H1 (cell line): ENCODE results near the gene IL21R. TPM values are rescaled to one million over a fixed set of nuclear protein-coding genes. Genes with fewer than 3 reads are reported as not detected.
A peak's percentile ranks its signal among the peaks of the same experiment; 100 is the strongest.

Experiments used
- CHD1 ChIP-seq: IDR thresholded peaks from 2 replicates; pipeline ENCODE4 v1.6.1; 2012; ENCODE audit warnings: low read depth, low read length, improper control_type of control experiment
- KDM1A ChIP-seq: fragments of 200-600, 300-600 bp; sonication (generic); IDR thresholded peaks from 2 replicates; pipeline ENCODE4 v1.7.1; 2016; ENCODE audit warnings: mild to moderate bottlenecking, low read length, borderline replicate concordance
- NANOG ChIP-seq: IDR thresholded peaks from 2 replicates; pipeline ENCODE4 v1.6.1; 2011; ENCODE audit warnings: low read length, low read depth, mild to moderate bottlenecking, inconsistent platforms; ENCODE audit not compliant: insufficient read depth, poor library complexity, severe bottlenecking
- RAD21 ChIP-seq, 2 experiments: IDR thresholded peaks in 1 of 2; conservative IDR thresholded peaks in 1 of 2; 2 replicates each; pipeline ENCODE4 v1.6.1; 2011; ENCODE audit warnings: low read depth in 2 of 2, low read length in 2 of 2, improper control_type of control experiment in 1 of 2, inconsistent platforms in 1 of 2, mild to moderate bottlenecking in 1 of 2, moderate library complexity in 1 of 2
- SIN3A ChIP-seq, 2 experiments: IDR thresholded peaks in 1 of 2; conservative IDR thresholded peaks in 1 of 2; 2 replicates each; pipeline ENCODE4 v1.6.1; 2011 to 2012; ENCODE audit warnings: low read length in 2 of 2, improper control_type of control experiment in 1 of 2, low read depth in 1 of 2, mild to moderate bottlenecking in 1 of 2
- SP2 ChIP-seq: IDR thresholded peaks from 2 replicates; pipeline ENCODE4 v1.6.1; 2012; ENCODE audit warnings: mild to moderate bottlenecking, low read length, inconsistent platforms
- polyA plus RNA-seq, 7 experiments: library from polyadenylated mRNA; depleted of rRNA in 3 of 7; stranded (reverse) in 5 of 7; unstranded in 2 of 7; fragments of >200 nt in 5 of 7; fragments of 200-250 nt in 2 of 7; gene quantifications; 1 replicate in 5 of 7; 2 replicates in 1 of 7; 4 replicates in 1 of 7; pipeline versions ENCODE4 v1.2.1 to v1.2.3, GENCODE V29; 2011 to 2013; ENCODE audit warnings: missing spikeins in 2 of 7, mixed read lengths in 2 of 7
- total RNA-seq: library from RNA; stranded (reverse); fragmentation: NEBNext Ultra II Directional; extraction: Animal tissue kit (Norgen Biotek cat#: 25700); gene quantifications from 2 replicates; pipeline ENCODE4 v1.2.1, GENCODE V29; 2021
- TF ChIP-seq, protein P1 (sequence below), 3 experiments: IDR thresholded peaks; 1 replicate in 2 of 3; 2 replicates in 1 of 3; pipeline versions ENCODE4 v1.5.1 to v1.6.1; 2011; ENCODE audit warnings: low read length in 3 of 3, mild to moderate bottlenecking in 3 of 3, inconsistent platforms in 2 of 3, low read depth in 1 of 3, moderate library complexity in 1 of 3; ENCODE audit not compliant: insufficient read depth in 1 of 3; ENCODE audit errors: control extremely low read depth in 1 of 3
- TF ChIP-seq, protein P2 (sequence below): IDR thresholded peaks from 2 replicates; pipeline ENCODE4 v1.6.1; 2011; ENCODE audit warnings: low read length, improper control_type of control experiment

IL21R gene
- total and polyA plus RNA-seq, 2 of the 8 experiments (the other 6 are each of a cell fraction or from before 2014, with no cell fraction given) = 0.34 to 0.70 TPM

DNA sequence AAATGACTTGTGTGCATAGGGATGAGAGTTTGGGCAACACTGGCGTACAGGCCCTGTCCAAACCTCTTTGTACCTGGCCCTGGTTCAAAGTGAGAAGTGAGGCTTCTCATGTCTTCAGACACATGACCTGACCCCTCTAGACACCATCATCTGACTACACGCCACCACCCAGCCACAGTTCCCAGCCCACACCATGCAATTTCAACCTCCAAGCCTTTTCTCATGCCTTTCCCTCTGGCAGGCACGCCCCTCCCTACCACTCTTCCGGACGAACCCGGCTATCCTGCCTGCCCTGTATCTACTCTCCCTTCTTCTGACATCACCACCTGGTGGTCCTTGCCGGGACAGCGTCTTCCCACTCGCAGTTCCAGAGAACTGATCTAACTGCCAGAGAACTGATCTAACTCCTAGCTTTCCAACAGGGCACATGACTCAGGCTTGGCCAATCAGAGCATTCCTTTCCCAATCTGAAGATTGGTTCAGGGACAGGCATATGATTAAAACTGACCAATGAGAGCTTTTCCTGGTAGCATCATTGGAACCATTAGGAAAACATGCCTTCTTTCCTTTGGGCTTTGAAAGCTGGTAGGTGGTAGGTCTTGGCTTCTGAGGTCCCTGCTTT lies 27.1 kb upstream of the IL21R start (continued):
- no peak for TF ChIP-seq NANOG
- TF ChIP-seq, protein P1, sequence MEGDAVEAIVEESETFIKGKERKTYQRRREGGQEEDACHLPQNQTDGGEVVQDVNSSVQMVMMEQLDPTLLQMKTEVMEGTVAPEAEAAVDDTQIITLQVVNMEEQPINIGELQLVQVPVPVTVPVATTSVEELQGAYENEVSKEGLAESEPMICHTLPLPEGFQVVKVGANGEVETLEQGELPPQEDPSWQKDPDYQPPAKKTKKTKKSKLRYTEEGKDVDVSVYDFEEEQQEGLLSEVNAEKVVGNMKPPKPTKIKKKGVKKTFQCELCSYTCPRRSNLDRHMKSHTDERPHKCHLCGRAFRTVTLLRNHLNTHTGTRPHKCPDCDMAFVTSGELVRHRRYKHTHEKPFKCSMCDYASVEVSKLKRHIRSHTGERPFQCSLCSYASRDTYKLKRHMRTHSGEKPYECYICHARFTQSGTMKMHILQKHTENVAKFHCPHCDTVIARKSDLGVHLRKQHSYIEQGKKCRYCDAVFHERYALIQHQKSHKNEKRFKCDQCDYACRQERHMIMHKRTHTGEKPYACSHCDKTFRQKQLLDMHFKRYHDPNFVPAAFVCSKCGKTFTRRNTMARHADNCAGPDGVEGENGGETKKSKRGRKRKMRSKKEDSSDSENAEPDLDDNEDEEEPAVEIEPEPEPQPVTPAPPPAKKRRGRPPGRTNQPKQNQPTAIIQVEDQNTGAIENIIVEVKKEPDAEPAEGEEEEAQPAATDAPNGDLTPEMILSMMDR (IDR thresholded peaks at IDR 0.05; ENCODE audit: control extremely low read depth in 1 of 3, insufficient read depth in 1 of 3, low read depth in 1 of 3, low read length in 3 of 3) = peak; percentile 64 to 86 (median 79)
- no peak for TF ChIP-seq SIN3A (conservative IDR thresholded peaks at IDR 0.05 in 1 of 2, IDR thresholded peaks at IDR 0.05 in 1 of 2; ENCODE audit: low read depth in 1 of 2, low read length in 2 of 2)
- TF ChIP-seq CHD1 = no peak
- TF ChIP-seq SP2 = no peak
- TF ChIP-seq RAD21 (IDR thresholded peaks at IDR 0.05 in 1 of 2, conservative IDR thresholded peaks at IDR 0.05 in 1 of 2; ENCODE audit: low read depth in 2 of 2, low read length in 2 of 2) = peak; percentile 63 to 73
- TF ChIP-seq, protein P2, sequence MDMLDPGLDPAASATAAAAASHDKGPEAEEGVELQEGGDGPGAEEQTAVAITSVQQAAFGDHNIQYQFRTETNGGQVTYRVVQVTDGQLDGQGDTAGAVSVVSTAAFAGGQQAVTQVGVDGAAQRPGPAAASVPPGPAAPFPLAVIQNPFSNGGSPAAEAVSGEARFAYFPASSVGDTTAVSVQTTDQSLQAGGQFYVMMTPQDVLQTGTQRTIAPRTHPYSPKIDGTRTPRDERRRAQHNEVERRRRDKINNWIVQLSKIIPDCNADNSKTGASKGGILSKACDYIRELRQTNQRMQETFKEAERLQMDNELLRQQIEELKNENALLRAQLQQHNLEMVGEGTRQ = peak; percentile 98
- TF ChIP-seq KDM1A = no peak
